Skin epidermis (tissue), 12 donors: ENCODE measurements around the gene ASXL1.
"Not testable (repeated sequence)": the region's sequence is repeated elsewhere in the genome, so short reads cannot be mapped to it uniquely, and the experiment has no call there.

Experiments
- H3K27ac ChIP-seq, 21 experiments: fragments of 200-600 bp; sonication (generic) in 11 of 21; one replicate each; pipeline ENCODE4 v1.5.0; 2020; ENCODE audit warnings: mild to moderate bottlenecking in 3 of 21, inconsistent platforms in 2 of 21, moderate library complexity in 2 of 21
- H3K4me3 ChIP-seq, 7 experiments: fragments of 200-600 bp; sonication (generic) in 2 of 7; one replicate each; pipeline ENCODE4 v1.5.0; 2020; ENCODE audit warnings: inconsistent platforms in 2 of 7, mild to moderate bottlenecking in 2 of 7, moderate library complexity in 1 of 7

ASXL1 gene

GRCh38 chr20:32458837-32459220 lies 100.7 kb downstream of the ASXL1 start:
- no peak overlapping the region for H3K27ac ChIP-seq
- no peak overlapping the region for H3K4me3 ChIP-seq

GRCh38 chr20:32460231-32460630 lies 102.1 kb downstream of the ASXL1 start:
- no peak overlapping the region for H3K27ac ChIP-seq
- H3K4me3 ChIP-seq = no peak overlapping the region

- no peak overlapping the region for H3K4me3 ChIP-seq
- no peak overlapping the region for H3K27ac ChIP-seq
Measured at GRCh38 chr20:32460683-32461320, 102.7 kb downstream of the ASXL1 start.

GRCh38 chr20:32461836-32462600 lies 103.9 kb downstream of the ASXL1 start:
- Histone ChIP-seq H3K4me3 (no peak overlapping the region), H3K27ac (no peak overlapping the region)

- no peak overlapping the region for H3K4me3 ChIP-seq
- H3K27ac ChIP-seq = no peak overlapping the region
Measured at GRCh38 chr20:32462900-32463641, 104.9 kb downstream of the ASXL1 start.

- peak overlapping the region in 4 of 21 experiments; percentile 1 to 61 (median 31) for H3K27ac ChIP-seq
- no peak overlapping the region for H3K4me3 ChIP-seq
Measured at GRCh38 chr20:32463642-32464400, 105.7 kb downstream of the ASXL1 start.

GRCh38 chr20:32464401-32465091 lies 106.4 kb downstream of the ASXL1 start:
- no peak overlapping the region for H3K4me3 ChIP-seq
- peak overlapping the region in 2 of 21 experiments; percentile 46 to 61 for H3K27ac ChIP-seq

GRCh38 chr20:32465092-32465900 lies 107.2 kb downstream of the ASXL1 start:
- H3K4me3 ChIP-seq = no peak overlapping the region

DNA sequence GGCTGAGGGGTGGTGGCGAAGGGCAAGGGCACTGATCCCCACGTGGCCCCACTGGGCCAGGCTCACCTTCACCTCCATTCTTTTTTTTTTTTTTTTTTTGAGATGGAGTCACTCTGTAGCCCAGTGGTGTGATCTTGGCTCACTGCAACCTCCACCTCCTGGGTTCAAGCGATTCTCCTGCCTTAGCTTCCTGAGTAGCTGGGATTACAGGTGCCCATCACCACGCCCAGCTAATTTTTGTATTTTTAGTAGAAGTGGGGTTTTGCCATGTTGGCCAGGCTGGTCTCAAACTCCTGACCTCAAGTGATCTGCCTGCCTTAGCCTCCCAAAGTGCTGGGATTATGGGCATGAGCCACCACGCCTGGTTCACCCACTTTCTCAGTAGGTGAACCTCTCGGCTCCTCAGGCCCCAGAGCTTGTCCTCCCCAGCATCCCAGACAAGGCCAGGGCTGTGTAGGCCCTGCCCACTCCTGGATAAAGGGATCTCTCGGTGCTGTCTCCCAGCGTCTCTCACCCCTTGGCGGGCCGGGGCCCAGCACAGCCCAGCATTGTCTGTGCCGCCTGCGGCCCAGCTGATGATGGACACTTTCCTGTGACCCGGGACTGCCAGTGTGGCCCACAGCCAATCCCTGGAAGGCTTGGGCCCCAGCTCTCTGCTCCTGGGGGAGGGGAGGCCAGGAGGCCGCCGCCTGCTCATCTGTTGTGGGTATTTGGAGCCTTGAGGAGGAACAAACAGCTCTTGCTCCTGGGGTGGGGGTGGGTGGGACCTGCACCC lies 108.0 kb downstream of the ASXL1 start:
- H3K4me3 ChIP-seq = not testable (repeated sequence)
- peak overlapping the region in 7 of 21 experiments; percentile 11 to 67 (median 25) for H3K27ac ChIP-seq

More at GRCh38 chr20:32465092-32465900, 107.2 kb downstream of the ASXL1 start:
- H3K27ac ChIP-seq = peak overlapping the region in 8 of 21 experiments; percentile 1 to 67 (median 24)

- no peak overlapping the region for H3K4me3 ChIP-seq
- peak overlapping the region in 9 of 21 experiments; percentile 11 to 67 (median 36) for H3K27ac ChIP-seq
Measured at GRCh38 chr20:32466739-32467505, 108.8 kb downstream of the ASXL1 start.

DNA sequence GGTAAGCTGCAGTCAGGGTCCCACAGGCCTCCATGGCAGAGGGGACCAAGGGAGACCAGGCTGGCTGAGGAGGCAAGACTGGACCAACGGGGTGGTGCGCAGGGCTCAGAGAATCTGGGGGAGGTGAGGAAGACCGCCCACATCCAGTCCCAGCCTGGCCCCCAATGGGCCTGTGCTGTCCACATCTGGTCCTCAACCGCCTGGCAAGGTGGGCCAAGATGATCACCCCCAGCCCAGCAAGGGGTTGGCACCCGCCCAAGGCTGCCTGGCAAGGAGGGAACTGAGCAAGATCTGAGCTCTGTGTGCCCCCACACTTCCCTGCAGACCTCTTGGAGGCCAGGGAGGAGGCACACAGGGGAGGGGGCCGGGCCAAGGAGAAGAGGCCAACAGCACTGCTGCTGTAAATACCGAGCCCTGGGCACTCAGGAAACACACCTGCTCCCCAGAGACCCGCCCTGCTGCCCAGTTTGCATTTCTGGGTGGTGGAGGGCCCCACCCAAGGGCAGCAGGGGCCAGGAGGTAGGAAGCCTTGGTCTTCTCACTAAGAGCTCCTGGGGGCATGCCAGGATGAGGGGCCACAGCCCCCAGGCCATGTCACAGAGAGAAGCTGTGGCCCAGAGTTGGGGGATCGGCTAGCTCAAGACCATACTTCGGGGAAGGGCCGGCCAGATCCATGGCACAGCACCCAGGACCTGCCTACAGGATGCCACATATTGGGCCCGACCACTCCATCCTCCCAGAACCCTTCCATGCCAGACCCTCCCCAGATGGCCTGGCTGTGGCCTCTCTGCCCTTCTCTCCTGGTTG lies 109.6 kb downstream of the ASXL1 start:
- peak overlapping the region in 9 of 21 experiments; percentile 18 to 67 (median 43) for H3K27ac ChIP-seq
- H3K4me3 ChIP-seq = no peak overlapping the region

DNA sequence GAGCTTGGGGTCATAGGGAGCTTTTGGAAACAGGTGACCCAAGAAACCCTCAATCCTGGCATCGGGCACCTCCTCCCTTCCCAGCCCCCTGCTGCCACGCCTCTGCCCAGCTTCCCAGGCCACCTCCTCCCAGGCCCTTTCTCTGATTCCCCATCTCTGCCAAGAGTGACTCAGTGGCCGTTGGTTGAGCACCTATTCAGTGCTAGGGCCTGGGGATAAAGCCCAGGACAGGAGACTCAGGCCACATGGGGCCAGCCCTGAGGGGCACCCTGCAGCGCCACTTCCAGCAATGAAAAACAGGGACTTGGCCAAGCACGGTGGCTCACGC lies 110.1 kb downstream of the ASXL1 start:
- no peak overlapping the region for H3K4me3 ChIP-seq
- peak overlapping the region in 6 of 21 experiments; percentile 35 to 57 (median 46) for H3K27ac ChIP-seq

DNA sequence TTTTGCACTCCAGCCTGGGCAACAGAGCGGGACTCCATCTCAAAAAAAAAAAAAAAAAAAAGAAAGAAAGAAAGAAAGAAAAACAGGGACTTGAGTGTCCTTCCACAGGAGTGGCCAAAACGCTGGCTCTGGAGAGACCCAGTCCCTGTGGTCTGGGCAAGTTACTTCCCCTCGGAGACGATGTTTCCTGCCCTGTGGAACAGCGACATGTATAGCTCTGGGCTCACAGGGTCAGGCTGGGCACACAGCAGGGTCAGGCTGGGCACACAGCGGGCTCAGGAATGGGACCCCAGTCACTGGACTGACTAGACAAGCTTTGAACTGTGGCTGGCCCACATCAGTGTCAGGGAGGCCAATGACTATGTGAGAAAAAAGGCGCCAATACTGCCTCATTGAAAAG lies 110.7 kb downstream of the ASXL1 start:
- no peak overlapping the region for H3K4me3 ChIP-seq
- H3K27ac ChIP-seq = peak overlapping the region in 7 of 21 experiments; percentile 32 to 83 (median 55)

GRCh38 chr20:32470025-32470861 lies 112.1 kb downstream of the ASXL1 start:
- peak overlapping the region in 15 of 21 experiments; percentile 6 to 83 (median 36) for H3K27ac ChIP-seq
- no peak overlapping the region for H3K4me3 ChIP-seq

DNA sequence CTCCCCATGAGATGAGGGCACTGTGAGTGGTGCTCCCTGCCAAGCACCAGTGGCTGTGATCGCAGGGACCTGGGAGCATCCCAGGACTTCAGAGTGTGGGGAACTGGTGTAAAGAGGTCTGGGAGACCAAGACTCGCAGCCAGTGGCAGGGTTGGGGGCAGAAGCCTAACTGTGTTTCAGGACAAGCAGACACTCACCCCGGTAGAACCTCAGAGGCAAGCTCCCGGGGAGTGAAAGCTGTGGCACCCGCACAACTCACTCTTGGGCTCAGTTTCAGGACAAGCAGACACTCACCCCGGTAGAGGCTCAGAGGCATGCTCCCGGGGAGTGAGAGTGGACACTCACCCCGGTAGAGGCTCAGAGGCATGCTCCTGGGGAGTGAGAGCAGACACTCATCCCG lies 112.8 kb downstream of the ASXL1 start:
- H3K4me3 ChIP-seq = no peak overlapping the region
- H3K27ac ChIP-seq = peak overlapping the region in 13 of 21 experiments; percentile 6 to 83 (median 30)
